HG03571 (cell line): ENCODE measurements around the gene ST6GALNAC4.
"Not testable (repeated sequence)": the region's sequence is repeated elsewhere in the genome, so short reads cannot be mapped to it uniquely, and the experiment has no call there.

Experiments
- ATAC-seq: cut with Tn5 transposase; IDR thresholded peaks from one replicate; pipeline ENCODE4 v1.9.1; 2021; ENCODE audit not compliant: unreplicated experiment

The ST6GALNAC4 gene

DNA sequence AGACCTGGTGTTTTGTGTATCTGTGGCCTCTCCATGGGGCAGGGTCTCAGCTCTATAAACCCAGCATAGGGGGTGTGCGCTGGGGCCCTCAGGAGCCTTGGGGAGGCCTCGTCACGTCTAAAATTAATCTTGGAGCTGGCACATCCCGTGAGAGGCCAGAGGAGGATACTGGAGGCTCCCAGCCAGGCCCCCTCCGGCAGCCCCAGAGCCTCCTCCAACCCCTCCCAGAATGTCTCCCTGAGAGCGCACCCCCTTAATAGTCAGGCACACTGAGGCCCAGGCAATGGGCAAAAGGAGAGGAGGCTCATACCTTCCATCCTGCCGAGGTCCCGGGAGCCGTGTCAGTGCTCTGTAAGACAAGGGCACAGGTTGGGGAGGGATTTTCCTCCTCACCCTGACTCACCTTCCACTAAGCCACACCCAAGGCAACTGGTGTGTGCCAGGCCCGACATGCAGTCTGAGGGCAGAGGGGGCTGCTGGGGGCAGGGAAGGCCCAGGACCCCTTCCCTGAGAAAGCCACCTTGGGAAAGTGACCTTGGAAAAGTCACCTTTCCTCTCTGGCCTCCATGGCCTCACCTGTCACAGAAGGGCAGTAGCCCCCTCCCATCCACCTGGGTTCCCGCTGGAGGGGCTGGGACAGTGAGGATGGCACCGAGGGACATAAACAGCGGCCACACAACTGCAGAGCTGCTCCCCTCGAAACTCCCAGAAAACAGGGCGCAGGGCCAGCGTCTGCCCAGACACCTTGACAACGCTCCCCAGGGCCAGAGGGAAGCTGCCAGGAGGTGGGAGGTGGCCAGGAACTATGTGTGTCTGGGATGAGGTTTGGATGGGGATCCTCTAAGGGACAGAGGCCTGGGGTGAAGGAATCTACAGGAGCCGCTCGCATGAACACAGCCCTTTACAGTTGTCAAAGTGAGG lies 42.3 kb downstream of the ST6GALNAC4 start:
- no peak for ATAC-seq

DNA sequence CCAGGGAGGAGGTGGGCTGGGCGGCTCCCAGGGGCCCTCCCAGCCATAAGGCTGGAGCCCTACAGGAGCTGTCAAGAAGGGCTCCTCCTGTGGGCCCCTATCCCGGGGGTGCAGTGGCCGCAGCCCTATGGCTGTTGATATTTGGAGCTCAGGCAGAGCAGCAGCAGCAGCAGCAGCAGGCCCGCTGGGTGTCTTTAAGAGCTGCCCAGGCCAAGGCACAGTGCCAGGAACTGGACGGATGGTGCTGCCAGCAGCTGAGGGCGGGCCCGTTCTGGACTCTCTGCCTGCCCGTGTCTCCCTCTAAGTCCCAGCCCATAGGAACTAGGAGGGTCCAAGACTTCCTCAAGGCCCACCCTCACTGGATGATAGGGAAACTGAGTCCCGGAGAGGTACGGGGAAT lies 43.0 kb downstream of the ST6GALNAC4 start:
- ATAC-seq: no peak

DNA sequence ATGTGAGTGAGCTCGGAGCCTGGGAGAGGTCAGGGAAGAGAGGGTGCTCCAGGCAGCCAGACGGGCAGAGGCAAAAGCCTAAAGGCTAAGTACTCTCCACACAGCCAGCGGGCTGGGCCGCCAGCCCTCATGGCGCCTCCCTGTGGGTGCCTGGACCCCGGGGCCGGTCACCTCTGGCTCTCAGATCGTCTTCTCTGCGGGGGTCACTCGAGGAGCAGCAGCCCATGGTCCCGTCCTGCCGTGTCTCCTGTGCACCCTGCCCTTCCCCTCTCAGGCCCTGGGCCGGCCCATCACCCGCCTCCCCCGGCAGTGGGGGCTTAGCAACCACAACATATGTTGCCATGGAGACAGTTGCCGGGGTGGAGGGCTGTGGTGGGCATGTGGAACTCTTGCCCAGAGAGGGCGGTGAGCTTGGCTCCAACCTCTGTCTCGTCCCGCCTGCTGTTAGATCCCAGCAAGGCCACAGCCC lies 43.6 kb downstream of the ST6GALNAC4 start:
- no peak for ATAC-seq

DNA sequence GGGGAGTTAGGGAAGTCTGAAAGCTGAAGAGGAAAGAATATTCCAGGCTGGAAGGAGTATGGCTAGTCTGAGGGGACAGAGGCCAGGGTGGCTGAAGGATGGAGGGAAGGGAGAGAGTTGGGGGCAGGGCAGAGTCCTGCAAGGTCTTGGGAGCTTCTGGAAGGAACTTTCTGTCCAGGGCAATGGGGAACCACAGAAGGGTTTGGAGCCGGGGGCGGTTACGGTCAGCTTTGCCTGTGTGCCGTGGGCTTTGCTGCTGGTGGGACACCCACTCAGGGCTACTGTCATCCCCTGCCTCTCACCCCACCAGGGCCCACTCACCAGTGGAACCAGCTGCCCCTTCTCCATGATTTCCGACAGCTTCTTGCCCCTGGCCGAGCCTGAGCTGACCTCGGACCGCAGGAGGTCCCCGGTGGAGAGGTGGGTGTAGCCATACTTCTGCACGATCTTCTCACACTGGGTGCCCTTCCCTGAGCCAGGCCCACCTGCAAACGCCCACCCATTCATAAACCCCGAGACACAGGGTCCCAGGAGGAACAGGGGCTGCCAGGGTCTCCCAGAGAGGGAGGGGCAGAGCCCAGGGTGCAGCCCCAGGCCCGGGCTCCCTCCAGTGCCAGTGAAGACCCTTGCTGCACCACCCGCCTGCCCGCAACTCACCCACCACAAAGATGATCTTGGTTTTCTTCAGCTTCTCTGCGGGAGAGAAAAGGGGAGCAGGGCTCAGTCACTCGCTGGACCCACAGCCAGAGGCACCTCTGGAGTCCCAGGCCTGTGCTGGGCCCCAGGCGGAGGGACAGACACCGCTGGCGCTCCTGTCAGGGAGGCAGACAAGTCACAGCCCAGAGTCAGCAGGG lies 44.2 kb downstream of the ST6GALNAC4 start:
- no peak for ATAC-seq

DNA sequence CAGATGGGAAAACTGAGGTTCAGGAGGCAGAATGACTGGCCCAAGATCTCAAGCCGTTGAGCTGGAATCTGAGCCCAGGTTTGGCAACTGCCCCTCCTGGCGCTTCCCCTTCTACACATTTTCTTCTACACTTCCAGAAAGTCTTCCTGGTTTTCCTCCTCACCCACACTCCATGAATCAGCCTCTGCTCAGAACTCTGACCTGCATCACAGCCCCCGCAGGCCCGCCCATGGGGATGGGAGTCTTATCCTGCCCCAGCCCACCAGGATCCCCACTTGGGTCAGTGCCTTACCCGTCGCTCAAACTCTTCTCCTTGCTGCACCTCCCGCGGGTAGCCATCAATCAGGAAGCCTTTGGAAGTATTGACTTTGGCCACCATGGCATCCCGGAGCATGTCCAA lies 45.3 kb downstream of the ST6GALNAC4 start:
- ATAC-seq: no peak

DNA sequence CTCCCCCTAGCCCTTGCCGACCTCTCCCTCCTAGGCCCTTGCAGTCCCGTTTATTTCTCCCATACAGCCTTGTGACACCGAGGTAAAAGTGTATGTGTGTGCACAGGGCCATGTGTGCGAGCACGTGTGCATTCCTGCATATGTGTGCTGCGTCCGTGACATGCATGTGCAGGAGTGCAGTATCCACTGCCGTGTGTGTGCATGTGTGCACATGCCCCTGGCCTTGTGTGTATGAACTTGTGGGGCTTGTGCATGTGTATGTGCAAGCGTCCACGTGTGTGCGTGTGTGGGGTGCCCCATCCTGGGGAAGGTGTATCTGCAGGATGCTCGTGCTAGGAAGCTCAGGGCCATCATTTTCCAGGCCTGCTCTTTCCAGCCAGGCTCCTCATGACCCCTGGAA lies 46.0 kb downstream of the ST6GALNAC4 start:
- no peak for ATAC-seq

DNA sequence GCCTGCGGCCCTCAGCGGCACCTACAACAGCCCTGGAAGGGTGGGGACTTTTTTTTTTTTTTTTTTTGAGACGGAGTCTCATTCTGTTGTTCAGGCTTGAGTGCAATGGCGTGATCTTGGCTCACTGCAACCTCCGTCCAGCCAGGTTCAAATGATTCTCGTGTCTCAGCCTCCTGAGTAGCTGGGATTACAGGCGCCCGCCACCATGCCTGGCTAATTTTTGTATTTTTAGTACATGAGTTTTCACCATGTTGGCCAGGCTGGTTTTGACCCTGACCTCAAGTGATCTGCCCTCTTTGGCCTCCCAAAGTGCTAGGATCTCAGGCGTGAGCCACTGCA lies 46.7 kb downstream of the ST6GALNAC4 start:
- not testable (repeated sequence) for ATAC-seq

DNA sequence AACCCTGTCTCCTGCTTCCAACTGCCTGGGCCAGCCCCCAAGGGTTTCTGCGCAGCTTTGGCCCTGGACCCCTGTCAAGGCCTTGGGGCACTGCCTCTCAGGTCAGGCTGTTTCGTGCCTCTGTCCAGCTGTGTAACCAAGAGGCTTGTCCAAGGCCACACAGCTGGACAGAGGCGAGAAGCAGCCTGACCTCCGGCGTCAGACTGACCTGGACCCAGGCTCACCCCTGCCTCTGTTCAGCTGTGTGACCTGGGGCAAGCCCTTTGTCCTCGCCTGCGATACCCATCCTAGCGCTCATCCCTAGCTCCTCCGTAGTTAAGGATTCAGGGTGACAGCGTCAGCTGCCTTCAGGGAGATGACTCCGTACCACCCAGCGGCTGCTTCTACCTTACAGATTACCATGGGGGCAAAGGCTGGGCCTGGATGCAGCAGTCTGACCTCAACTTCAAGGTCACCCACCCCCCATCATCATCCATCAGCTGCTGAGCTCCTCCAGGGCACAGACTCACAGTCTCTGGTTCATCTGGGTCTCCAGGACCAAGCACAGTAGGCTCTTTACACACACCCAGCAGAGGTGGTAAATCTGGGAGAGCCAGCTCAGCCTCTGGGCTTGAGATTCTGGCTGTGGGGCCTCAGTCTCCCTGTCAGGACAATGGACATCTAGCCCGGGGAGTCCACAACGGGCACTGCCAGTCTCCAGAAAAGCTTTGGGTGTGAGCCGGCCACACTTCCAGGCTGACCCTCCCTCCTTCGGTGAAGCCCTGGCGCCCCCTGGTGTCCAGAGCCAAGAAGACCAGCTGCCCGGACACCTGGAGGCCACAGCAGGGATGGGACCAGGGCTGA lies 47.3 kb downstream of the ST6GALNAC4 start:
- no peak for ATAC-seq

DNA sequence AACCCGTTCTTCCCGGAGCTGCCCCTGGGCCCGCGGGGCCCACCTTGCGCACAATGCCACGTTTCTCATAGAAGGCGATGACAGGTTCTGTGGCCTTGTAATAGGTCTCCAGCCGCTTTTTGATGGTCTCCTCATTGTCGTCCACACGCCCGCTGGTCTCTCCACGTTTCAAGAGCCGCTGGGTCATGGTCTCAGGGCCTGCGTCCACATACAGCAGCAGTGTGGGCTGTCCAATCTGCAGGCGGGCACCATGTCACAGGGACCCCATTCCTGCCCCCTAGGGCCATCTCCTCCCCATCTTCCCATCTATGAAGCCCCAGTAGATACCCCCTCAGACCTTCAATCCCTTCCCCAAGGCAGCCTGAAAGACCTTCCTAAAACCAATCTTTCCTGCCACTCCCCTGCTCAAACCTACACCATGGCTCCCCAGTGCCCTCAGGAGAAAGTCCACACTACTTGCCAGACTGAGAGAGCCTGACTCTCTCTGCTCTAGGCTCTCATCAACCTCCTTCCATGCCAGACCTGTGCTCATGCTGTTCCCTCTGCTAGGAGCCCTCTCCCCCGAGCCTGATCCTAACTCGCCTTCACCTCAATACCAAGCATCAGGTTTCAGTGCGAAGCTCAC lies 48.5 kb downstream of the ST6GALNAC4 start:
- no peak for ATAC-seq

DNA sequence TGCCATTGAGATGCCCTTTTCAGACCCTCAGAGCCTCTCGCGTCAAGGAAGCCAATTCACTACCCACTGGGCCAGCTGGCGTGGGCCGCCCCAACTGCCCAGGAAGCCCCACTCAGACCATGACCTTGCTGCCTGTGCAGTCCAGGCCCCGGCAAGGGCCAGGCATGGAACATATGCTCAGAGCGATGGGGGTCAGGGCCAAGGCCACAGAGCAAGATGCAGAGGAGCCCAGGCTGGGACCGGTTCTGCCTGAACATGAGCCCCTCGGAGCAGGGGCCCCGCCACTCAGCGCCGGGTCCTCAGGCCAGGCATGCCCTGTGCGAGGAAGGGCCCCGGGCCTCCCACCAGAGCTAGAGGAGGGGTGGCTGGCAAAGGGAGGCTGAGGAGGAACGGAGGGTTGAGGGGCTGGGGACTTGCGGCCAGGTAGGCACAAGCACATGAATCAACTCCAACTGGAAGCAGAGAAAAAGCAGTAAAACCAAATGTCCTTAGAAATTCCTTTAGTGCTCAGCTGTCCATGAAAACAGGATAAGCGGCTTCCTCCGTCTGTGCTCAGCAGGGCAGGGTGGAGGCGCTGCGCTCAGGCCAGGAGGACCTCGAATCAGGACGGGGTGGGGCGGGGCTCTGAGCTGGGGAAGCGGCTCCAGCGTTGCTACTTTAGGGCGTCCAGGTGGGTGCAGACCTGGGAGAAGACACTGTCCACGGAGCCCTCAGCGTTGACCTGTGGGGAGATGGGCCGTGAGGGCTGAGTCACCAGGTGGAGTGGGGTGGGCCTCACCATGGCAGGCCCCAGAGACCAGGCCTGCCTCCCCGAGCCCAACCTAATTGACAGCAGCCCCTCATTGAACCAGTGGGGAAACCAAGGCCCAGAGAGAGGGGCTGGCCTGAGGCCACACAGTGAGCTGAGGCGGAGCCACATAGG lies 49.2 kb downstream of the ST6GALNAC4 start:
- ATAC-seq: no peak

DNA sequence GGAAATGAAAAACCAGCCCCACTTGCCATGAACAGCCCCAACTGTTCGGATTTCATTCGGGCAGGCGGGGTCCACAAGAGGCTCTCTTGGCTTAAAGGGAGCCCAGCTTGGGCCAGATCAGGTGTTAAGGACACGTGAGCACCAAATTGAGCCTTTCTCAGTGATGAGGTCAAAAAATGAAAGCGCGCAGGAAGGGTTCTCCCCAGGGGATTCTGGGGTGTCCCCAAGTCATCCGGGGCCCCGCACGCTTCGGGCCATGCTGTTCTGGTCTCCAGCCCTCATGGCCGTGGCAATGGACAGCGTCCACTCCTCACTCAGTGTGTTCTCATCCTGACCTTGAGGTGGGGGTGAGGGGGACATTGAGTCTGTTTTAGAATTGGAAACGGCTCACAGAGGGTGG lies 50.3 kb downstream of the ST6GALNAC4 start:
- no peak for ATAC-seq

DNA sequence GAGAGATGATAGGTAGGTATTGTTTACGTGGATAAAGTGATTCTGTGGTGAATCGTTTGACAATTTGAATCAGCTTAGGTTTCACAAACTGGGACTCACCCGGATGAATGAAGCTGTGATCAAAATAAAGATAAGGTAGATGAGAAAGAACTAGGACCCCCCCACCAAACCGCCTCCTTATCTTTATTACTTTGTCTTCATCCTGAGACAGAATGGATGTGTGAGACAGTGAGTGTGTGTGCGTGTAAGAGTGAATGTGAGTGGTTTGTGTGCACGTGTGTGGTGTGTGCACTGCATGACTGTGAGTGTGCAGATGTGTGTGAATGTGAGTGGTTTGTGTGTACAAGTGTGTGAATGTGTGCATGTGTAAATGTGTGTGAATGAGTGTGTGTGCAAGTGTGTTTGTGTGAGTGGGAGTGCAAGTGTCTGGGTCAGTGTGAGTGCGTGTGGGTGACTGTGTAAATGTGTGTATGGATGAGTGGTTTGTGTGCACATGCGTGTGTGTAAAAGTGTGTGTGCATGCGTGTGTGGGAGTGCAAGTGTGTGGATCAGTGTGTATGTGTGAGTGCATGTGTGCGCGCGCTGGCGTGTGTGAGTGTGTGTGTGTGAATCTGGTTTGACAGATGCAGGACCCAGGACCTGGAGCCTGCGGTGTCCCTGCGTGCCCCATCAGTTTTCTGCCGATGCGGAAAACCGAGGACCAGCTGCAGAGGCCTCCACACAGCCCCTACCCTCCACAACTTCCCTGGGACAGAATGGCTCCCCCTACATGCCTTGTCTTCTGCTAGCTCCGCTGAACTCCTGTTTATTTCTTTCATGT lies 51.0 kb downstream of the ST6GALNAC4 start:
- no peak for ATAC-seq

DNA sequence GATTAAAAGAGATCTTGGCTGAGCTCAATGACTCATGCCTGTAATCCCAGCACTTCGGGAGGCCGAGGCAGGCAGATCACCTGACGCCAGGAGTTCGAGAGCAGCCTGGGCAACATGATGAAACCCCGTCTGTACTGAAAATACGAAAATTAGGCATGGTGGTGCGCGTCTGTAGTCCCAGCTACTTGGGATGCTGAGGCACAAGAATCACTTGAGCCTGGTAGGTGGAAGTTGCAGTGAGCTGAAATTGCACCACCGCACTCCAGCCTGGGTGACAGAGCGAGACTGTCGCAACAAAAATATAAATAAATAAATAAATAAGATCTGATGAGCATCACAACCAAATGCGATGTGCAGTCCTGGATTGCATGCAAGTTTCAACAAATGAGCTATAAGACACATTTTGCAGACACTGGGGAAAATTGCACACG lies 53.6 kb downstream of the ST6GALNAC4 start:
- ATAC-seq: no peak

DNA sequence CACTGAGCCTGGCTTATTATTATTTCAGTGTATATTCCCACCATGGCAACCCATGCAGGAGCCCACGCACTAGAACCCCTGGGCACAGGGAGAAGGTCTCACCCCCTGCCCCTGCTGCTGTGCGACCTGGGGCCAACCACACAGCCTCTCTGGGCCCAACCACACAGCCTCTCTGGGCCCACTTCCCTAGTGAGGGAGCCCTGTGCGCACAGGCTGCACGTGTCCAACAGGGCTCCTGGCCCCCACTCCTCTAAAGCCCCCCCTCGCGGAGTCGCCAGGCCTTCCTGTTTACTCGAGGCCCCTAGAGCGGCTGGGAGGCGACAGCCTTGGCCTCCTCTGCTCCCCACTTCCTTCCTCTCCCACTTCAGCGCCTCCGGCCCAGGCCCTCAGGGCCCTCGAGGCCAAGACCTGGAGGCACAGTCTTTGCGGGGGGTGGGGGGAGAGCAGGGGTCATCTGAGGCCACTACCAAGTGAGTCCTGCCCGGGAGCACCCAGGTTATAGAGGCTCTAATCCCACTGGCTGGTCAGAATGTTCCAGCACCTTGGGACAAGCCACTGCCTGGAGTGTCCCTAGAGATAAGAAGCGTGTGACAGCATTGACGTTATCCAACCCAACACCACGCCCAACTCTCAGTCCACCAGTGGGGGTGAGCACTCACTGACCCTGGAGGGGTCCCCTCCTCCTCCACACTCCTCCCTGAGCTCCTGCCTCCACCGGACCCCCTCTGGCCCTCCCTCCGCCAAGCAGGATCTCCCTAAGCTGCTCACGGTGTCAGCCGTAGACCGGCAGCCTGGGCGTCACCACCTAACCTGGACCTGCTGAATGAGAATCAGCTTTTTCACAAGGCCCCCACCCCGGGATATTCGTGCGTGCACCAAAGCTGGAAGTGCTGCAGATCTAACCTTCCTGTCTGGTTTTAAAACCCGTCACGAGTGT lies 54.5 kb downstream of the ST6GALNAC4 start:
- ATAC-seq: no peak

DNA sequence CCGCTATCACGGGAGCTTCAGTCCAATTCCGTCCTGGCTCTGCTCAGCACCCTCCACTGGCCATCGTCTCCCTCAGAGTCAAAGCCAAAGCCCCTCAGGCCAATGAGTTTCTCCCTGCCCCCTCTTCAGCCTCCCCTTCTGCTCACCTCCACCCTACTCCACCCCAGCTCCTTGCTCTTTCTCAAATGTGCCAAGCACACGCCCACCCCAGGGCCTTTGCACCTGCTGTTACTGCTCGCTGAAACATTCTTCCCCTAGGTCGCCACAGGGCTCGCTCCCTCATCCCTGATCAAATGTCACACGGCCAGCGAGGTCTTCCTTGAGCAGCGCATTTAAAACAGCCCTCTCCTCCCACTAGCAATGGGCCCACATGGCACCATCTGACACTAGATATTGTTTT lies 56.1 kb downstream of the ST6GALNAC4 start:
- no peak for ATAC-seq

DNA sequence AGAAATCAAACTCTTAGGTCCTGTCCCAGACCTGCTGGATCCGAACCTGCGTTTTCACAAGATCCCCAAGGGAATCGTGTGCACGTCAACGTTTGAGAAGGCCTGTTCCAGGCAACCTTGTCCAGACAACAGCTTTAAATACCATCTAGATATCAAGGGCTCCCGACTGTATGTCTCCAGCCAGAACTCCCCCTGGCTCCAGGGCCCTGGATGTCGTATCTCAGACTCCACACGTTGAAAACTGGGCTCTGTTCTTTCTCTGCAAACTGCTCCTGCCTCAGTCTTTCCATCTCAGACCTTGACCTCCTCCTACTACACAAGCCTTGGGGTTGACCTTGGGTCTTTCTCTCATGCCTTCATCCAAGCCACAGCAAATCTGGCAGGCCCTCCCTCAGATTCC lies 56.6 kb downstream of the ST6GALNAC4 start:
- no peak for ATAC-seq

DNA sequence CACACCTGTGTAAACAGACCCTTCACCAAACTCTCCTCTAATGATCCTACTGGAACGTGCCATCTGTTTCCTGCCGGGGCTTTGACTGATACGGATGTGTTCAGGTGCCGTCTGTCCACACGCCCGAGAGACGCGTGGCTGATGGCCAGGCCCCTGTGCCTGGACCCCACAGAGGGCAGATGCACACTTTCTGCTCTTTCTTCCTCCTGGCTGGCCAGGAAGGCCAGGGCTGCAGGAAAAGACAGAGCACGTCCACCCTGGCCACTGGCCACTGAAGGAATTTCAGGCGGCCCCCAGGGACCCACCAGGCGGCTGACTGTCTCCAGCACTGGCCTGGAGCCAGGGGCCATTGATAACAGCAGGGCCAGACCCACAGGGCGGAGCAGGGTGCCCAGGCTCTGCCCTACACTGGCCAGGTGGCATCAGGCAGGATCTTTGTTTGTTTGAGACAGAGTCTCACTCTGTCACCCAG lies 58.8 kb downstream of the ST6GALNAC4 start:
- ATAC-seq: no peak
